Measurements from ENCODE around the gene DGCR6L.

GRCh38 chr22:20299746-20300136 is 20.1 kb downstream of the DGCR6L start:
- TF ChIP-seq, protein P1, sequence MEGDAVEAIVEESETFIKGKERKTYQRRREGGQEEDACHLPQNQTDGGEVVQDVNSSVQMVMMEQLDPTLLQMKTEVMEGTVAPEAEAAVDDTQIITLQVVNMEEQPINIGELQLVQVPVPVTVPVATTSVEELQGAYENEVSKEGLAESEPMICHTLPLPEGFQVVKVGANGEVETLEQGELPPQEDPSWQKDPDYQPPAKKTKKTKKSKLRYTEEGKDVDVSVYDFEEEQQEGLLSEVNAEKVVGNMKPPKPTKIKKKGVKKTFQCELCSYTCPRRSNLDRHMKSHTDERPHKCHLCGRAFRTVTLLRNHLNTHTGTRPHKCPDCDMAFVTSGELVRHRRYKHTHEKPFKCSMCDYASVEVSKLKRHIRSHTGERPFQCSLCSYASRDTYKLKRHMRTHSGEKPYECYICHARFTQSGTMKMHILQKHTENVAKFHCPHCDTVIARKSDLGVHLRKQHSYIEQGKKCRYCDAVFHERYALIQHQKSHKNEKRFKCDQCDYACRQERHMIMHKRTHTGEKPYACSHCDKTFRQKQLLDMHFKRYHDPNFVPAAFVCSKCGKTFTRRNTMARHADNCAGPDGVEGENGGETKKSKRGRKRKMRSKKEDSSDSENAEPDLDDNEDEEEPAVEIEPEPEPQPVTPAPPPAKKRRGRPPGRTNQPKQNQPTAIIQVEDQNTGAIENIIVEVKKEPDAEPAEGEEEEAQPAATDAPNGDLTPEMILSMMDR (IDR thresholded peaks at IDR 0.05; ENCODE audit: low read depth, low read length, poor library complexity, severe bottlenecking): no peak
- TF ChIP-seq EZH2phosphoT487 (IDR thresholded peaks at IDR 0.05; ENCODE audit: borderline replicate concordance, low read length): no peak

All from DOHH2 (cell line).